ENCODE data around the gene SLC38A9. TPM values are rescaled to one million over a fixed set of nuclear protein-coding genes. Genes with fewer than 3 reads are reported as not detected.

Gene SLC38A9
- total and polyA plus RNA-seq, 9 of the 15 experiments (the other 6 are each of a cell fraction or from before 2014, with no cell fraction given): 14.0 to 34.5 (median 20.7) TPM

DNA sequence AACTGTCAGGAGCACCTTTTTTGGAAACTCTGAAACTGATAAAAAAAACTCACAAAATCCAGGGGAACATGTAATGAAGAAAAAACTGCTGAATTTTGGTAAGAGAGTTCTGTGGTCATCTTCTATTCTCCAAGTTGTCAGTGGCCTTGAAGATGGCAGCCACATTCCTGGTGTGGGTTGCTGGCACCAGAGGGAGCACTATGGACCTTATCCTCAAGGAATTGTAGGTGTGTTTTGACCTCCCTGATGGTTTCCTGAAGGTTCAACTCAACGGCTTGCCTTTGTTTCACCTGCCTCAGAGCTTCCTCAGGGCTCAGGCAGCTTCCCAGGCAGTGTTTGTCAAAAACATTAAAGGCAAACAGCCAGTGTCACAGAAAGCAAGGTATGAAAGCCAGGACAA, 2.2 kb upstream of the SLC38A9 start:
- 9% methylated on average over 1 of the region's 1 CpG for WGBS (ENCODE audit: insufficient coverage, low coverage, missing lambda C conversion rate)
- no peak overlapping the region for H3K4me3 ChIP-seq
- no peaks in the 10 kb centered on the region for H3K9me3 ChIP-seq (replicated peaks; ENCODE audit: control insufficient read depth, insufficient read depth, low read depth, low read length)
- intact Hi-C loops (cut with micrococcal nuclease) (no loop called here), in situ Hi-C loops (cut with MboI) (no loop called here)
- no peak for ATAC-seq
- POLR2A ChIA-PET: interaction anchor here (0.7 kb wide), 2 partner anchors 473 to 771 kb away, joined by 3 read pairs; no protein-coding TSS in a partner anchor
- FAIRE-seq: no peak
- peaks cover 10% of the 10 kb centered on the region for H3K79me2 ChIP-seq (ENCODE audit: control insufficient read depth, insufficient read depth, low read length)
- H2AFZ ChIP-seq (ENCODE audit: low read depth, low read length): peak overlapping the region; percentile 27; the same call in 1 of the 2 replicates
- no peak overlapping the region for H3K4me2 ChIP-seq (ENCODE audit: insufficient read depth, low read length)
- TF ChIP-seq, protein P1, sequence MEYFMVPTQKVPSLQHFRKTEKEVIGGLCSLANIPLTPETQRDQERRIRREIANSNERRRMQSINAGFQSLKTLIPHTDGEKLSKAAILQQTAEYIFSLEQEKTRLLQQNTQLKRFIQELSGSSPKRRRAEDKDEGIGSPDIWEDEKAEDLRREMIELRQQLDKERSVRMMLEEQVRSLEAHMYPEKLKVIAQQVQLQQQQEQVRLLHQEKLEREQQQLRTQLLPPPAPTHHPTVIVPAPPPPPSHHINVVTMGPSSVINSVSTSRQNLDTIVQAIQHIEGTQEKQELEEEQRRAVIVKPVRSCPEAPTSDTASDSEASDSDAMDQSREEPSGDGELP (CRISPR knock-in tag; IDR thresholded peaks at IDR 0.05; ENCODE audit: borderline replicate concordance): no peak
- TF ChIP-seq TBL1XR1 (IDR thresholded peaks at IDR 0.05; ENCODE audit: low read length in 2 of 2) (no peak), RCOR1 (IDR thresholded peaks at IDR 0.05; ENCODE audit: borderline replicate concordance in 1 of 2, low read depth in 2 of 2, low read length in 2 of 2) (no peak), CC2D1A (IDR thresholded peaks at IDR 0.05) (no peak), HMBOX1 (IDR thresholded peaks at IDR 0.05) (no peak), CTCF (IDR thresholded peaks at IDR 0.05 in 2 of 3, conservative IDR thresholded peaks at IDR 0.05 in 1 of 3; ENCODE audit: insufficient read depth in 2 of 3, low read depth in 1 of 3, low read length in 3 of 3) (peak in 1 of 3 experiments; percentile 7; a peak in 1 of 6 replicates)
- no peak overlapping the region for H3K9ac ChIP-seq (ENCODE audit: insufficient read depth in 1 of 2, low read depth in 2 of 2, low read length in 2 of 2)
- H3K27me3 ChIP-seq (ENCODE audit: control insufficient read depth in 2 of 2, insufficient read depth in 2 of 2, low read length in 2 of 2): no peaks in the 10 kb centered on the region
- no peaks in the 10 kb centered on the region for H3K36me3 ChIP-seq (ENCODE audit: control insufficient read depth, insufficient read depth, low read length)
- H3K27ac ChIP-seq (ENCODE audit: extremely low read depth, low read depth, low read length): no peak overlapping the region
- peaks cover 0 to 11% of the 10 kb centered on the region in 2 experiments; a peak in 4 of 5 replicates for H3K4me1 ChIP-seq (replicated peaks in 1 of 2; ENCODE audit: control insufficient read depth in 2 of 2, insufficient read depth in 2 of 2, low read length in 2 of 2)
- DNase-seq (ENCODE audit: extremely low read depth in 1 of 4, low spot score in 3 of 4): no peak
- CTCF ChIA-PET (ENCODE audit: low intra/inter-chr PET ratio): no interaction called here
- BruUV-seq (replicated peaks): no TSS peak
- no peaks in the 10 kb centered on the region for H3K9me1 ChIP-seq (ENCODE audit: control insufficient read depth, insufficient read depth, low read length)
- no peaks in the 10 kb centered on the region for H4K20me1 ChIP-seq (replicated peaks; ENCODE audit: control insufficient read depth, insufficient read depth, low read length)
